A673 (cell line): Measurements from ENCODE around the gene GRB7.

Experiments
- EZH2 ChIP-seq: fragments of 200-600 bp; sonication (generic); IDR thresholded peaks from 2 replicates; pipeline ENCODE4 v1.6.1; 2017; ENCODE audit warnings: borderline replicate concordance, low read depth, mild to moderate bottlenecking, mixed read lengths, antibody characterized with exemption, low read length; ENCODE audit not compliant: poor library complexity, severe bottlenecking
- TF ChIP-seq, protein P1 (sequence below): fragments of 300-800, 200-600 bp; sonication (generic); conservative IDR thresholded peaks from 2 replicates; pipeline ENCODE4 v1.5.1; 2017; ENCODE audit warnings: low read depth, mild to moderate bottlenecking, antibody characterized with exemption, low read length, moderate library complexity, mixed read lengths

DNA sequence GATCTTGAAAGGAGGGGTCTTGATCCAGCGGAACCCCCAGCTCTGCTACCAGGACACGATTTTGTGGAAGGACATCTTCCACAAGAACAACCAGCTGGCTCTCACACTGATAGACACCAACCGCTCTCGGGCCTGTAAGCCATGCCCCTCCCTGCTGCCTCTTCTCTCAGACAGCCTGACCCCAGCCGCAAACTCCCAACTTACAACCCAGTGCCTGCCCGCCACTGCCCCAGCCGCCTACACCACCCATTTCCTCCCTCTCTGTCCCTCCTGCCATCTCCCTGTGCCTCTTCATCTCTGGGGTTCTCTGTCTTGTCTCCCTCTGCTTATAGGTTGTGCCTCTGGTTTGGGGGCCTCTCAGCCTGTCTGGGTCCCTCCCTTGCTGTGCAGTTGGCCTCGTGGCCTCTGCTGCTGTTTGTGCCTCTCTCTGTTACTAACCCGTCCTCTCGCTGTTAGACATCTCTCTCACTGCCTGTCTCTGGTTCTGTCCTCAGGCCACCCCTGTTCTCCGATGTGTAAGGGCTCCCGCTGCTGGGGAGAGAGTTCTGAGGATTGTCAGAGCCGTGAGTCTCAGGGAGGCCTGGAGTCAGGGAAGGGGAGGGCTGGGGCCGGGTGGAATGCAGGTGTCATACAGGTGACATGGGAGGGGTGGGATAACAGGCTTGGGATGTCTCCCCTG, 28.3 kb upstream of the GRB7 start:
- TF ChIP-seq, protein P1, sequence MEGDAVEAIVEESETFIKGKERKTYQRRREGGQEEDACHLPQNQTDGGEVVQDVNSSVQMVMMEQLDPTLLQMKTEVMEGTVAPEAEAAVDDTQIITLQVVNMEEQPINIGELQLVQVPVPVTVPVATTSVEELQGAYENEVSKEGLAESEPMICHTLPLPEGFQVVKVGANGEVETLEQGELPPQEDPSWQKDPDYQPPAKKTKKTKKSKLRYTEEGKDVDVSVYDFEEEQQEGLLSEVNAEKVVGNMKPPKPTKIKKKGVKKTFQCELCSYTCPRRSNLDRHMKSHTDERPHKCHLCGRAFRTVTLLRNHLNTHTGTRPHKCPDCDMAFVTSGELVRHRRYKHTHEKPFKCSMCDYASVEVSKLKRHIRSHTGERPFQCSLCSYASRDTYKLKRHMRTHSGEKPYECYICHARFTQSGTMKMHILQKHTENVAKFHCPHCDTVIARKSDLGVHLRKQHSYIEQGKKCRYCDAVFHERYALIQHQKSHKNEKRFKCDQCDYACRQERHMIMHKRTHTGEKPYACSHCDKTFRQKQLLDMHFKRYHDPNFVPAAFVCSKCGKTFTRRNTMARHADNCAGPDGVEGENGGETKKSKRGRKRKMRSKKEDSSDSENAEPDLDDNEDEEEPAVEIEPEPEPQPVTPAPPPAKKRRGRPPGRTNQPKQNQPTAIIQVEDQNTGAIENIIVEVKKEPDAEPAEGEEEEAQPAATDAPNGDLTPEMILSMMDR = no peak
- no peak for TF ChIP-seq EZH2
